ENCODE data around the gene VANGL2.

The VANGL2 gene

GRCh38 chr1:160409486-160409885 lies 9.1 kb downstream of the VANGL2 start:
- no peak for TF ChIP-seq POLR2AphosphoS5 (IDR thresholded peaks at IDR 0.05; ENCODE audit: low read depth, low read length)
- TF ChIP-seq POLR2A (IDR thresholded peaks at IDR 0.05; ENCODE audit: low read depth, low read length), result no peak
- FAIRE-seq, result no peak
- DNase-seq (ENCODE audit: insufficient read length), result no peak

GRCh38 chr1:160410406-160411005 lies 10.1 kb downstream of the VANGL2 start:
- no peak for FAIRE-seq
- TF ChIP-seq POLR2AphosphoS5 (IDR thresholded peaks at IDR 0.05; ENCODE audit: low read depth, low read length), result no peak
- TF ChIP-seq POLR2A (IDR thresholded peaks at IDR 0.05; ENCODE audit: low read depth, low read length), result no peak
- no peak for TF ChIP-seq TAF1 (IDR thresholded peaks at IDR 0.05; ENCODE audit: borderline replicate concordance, low read depth, low read length)
- no peak for DNase-seq (ENCODE audit: insufficient read length)

GRCh38 chr1:160411271-160412027 lies 11.1 kb downstream of the VANGL2 start:
- TF ChIP-seq TAF1 (IDR thresholded peaks at IDR 0.05; ENCODE audit: borderline replicate concordance, low read depth, low read length), result no peak
- no peak for TF ChIP-seq POLR2A (IDR thresholded peaks at IDR 0.05; ENCODE audit: low read depth, low read length)
- TF ChIP-seq POLR2AphosphoS5 (IDR thresholded peaks at IDR 0.05; ENCODE audit: low read depth, low read length), result no peak
- DNase-seq (ENCODE audit: insufficient read length), result no peak
- FAIRE-seq, result no peak

GRCh38 chr1:160412028-160412362 lies 11.6 kb downstream of the VANGL2 start:
- TF ChIP-seq POLR2A (IDR thresholded peaks at IDR 0.05; ENCODE audit: low read depth, low read length), result no peak
- no peak for TF ChIP-seq POLR2AphosphoS5 (IDR thresholded peaks at IDR 0.05; ENCODE audit: low read depth, low read length)
- TF ChIP-seq TAF1 (IDR thresholded peaks at IDR 0.05; ENCODE audit: borderline replicate concordance, low read depth, low read length), result no peak
- no peak for DNase-seq (ENCODE audit: insufficient read length)
- FAIRE-seq, result no peak

GRCh38 chr1:160413716-160414115 lies 13.4 kb downstream of the VANGL2 start:
- FAIRE-seq, result no peak
- TF ChIP-seq TAF1 (IDR thresholded peaks at IDR 0.05; ENCODE audit: borderline replicate concordance, low read depth, low read length), result no peak
- TF ChIP-seq POLR2A (IDR thresholded peaks at IDR 0.05; ENCODE audit: low read depth, low read length), result no peak
- no peak for TF ChIP-seq POLR2AphosphoS5 (IDR thresholded peaks at IDR 0.05; ENCODE audit: low read depth, low read length)
- DNase-seq (ENCODE audit: insufficient read length), result no peak

- TF ChIP-seq POLR2AphosphoS5 (IDR thresholded peaks at IDR 0.05; ENCODE audit: low read depth, low read length), result no peak
- no peak for TF ChIP-seq POLR2A (IDR thresholded peaks at IDR 0.05; ENCODE audit: low read depth, low read length)
- no peak for FAIRE-seq
Measured at GRCh38 chr1:160414881-160415280, 14.5 kb downstream of the VANGL2 start.

GRCh38 chr1:160415696-160416290 lies 15.4 kb downstream of the VANGL2 start:
- TF ChIP-seq POLR2AphosphoS5 (IDR thresholded peaks at IDR 0.05; ENCODE audit: low read depth, low read length) (no peak), TAF1 (IDR thresholded peaks at IDR 0.05; ENCODE audit: borderline replicate concordance, low read depth, low read length) (no peak), POLR2A (IDR thresholded peaks at IDR 0.05; ENCODE audit: low read depth, low read length) (no peak)
- FAIRE-seq (no peak), DNase-seq (ENCODE audit: insufficient read length) (no peak)

More at GRCh38 chr1:160414881-160415280, 14.5 kb downstream of the VANGL2 start:
- DNase-seq (ENCODE audit: insufficient read length), result no peak

GRCh38 chr1:160416369-160416768 lies 16.0 kb downstream of the VANGL2 start:
- TF ChIP-seq POLR2AphosphoS5 (IDR thresholded peaks at IDR 0.05; ENCODE audit: low read depth, low read length) (no peak), POLR2A (IDR thresholded peaks at IDR 0.05; ENCODE audit: low read depth, low read length) (no peak), TAF1 (IDR thresholded peaks at IDR 0.05; ENCODE audit: borderline replicate concordance, low read depth, low read length) (no peak)
- no peak for DNase-seq (ENCODE audit: insufficient read length)
- no peak for FAIRE-seq

GRCh38 chr1:160418483-160418882 lies 18.1 kb downstream of the VANGL2 start:
- DNase-seq (ENCODE audit: insufficient read length) (no peak), FAIRE-seq (no peak)
- TF ChIP-seq POLR2A (IDR thresholded peaks at IDR 0.05; ENCODE audit: low read depth, low read length), result no peak
- no peak for TF ChIP-seq TAF1 (IDR thresholded peaks at IDR 0.05; ENCODE audit: borderline replicate concordance, low read depth, low read length)
- TF ChIP-seq POLR2AphosphoS5 (IDR thresholded peaks at IDR 0.05; ENCODE audit: low read depth, low read length), result no peak

GRCh38 chr1:160419150-160419837 lies 18.9 kb downstream of the VANGL2 start:
- TF ChIP-seq TAF1 (IDR thresholded peaks at IDR 0.05; ENCODE audit: borderline replicate concordance, low read depth, low read length), result no peak
- no peak for TF ChIP-seq POLR2A (IDR thresholded peaks at IDR 0.05; ENCODE audit: low read depth, low read length)
- no peak for TF ChIP-seq POLR2AphosphoS5 (IDR thresholded peaks at IDR 0.05; ENCODE audit: low read depth, low read length)
- FAIRE-seq (no peak), DNase-seq (ENCODE audit: insufficient read length) (no peak)

- TF ChIP-seq POLR2A (IDR thresholded peaks at IDR 0.05; ENCODE audit: low read depth, low read length), result no peak
- no peak for TF ChIP-seq POLR2AphosphoS5 (IDR thresholded peaks at IDR 0.05; ENCODE audit: low read depth, low read length)
- TF ChIP-seq TAF1 (IDR thresholded peaks at IDR 0.05; ENCODE audit: borderline replicate concordance, low read depth, low read length), result no peak
- DNase-seq (ENCODE audit: insufficient read length) (no peak), FAIRE-seq (no peak)
Measured at GRCh38 chr1:160419838-160420169, 19.4 kb downstream of the VANGL2 start.
